K562 (cell line): Measurements from ENCODE around the gene DHPS. TPM values are rescaled to one million over a fixed set of nuclear protein-coding genes. Genes with fewer than 3 reads are reported as not detected.

Experiments
- CHD4 ChIP-seq: fragments of 200-600 bp; sonication (generic); IDR thresholded peaks from 3 replicates; pipeline ENCODE4 v1.6.1; 2012; ENCODE audit warnings: low read depth, mild to moderate bottlenecking, mixed read lengths, low read length, inconsistent platforms; ENCODE audit not compliant: insufficient read depth, insufficient replicate concordance, poor library complexity, severe bottlenecking
- ETS2 ChIP-seq: IDR thresholded peaks from 2 replicates; pipeline ENCODE4 v1.6.1; 2016; ENCODE audit warnings: borderline replicate concordance, missing genetic modification characterization, mild to moderate bottlenecking, moderate library complexity, missing compliant biosample characterization; ENCODE audit not compliant: poor library complexity, severe bottlenecking
- MEIS2 ChIP-seq: fragments of 450-650 bp; IDR thresholded peaks from 2 replicates; pipeline ENCODE4 v1.6.1; 2014; ENCODE audit warnings: mild to moderate bottlenecking; ENCODE audit not compliant: partially characterized antibody
- NFXL1 ChIP-seq: fragments of 450-650 bp; formaldehyde crosslinking; IDR thresholded peaks from 2 replicates; pipeline ENCODE4 v1.4.0; 2021; ENCODE audit warnings: mild to moderate bottlenecking
- PRMT5 ChIP-seq: sonication (generic); formaldehyde crosslinking; IDR thresholded peaks from 2 replicates; pipeline ENCODE4 v1.5.0; 2020; ENCODE audit warnings: missing genetic modification reagents
- PRPF4 ChIP-seq: fragments of 200-400 bp; formaldehyde crosslinking; IDR thresholded peaks from one replicate; pipeline ENCODE4 v1.6.1; 2017; ENCODE audit warnings: low read length, low read depth, mild to moderate bottlenecking; ENCODE audit not compliant: insufficient read depth, poor library complexity, severe bottlenecking
- SMARCB1 ChIP-seq: IDR thresholded peaks from 2 replicates; pipeline ENCODE4 v1.6.1; 2011; ENCODE audit warnings: improper control_type of control experiment, low read depth; ENCODE audit not compliant: insufficient read length
- SPI1 ChIP-seq: IDR thresholded peaks from 2 replicates; pipeline ENCODE4 v1.6.1; 2011; ENCODE audit warnings: low read depth, low read length, control low read depth, borderline replicate concordance
- SRSF7 ChIP-seq: fragments of 200-400 bp; formaldehyde crosslinking; optimal IDR thresholded peaks from 2 replicates; pipeline ENCODE3; 2017; ENCODE audit warnings: mild to moderate bottlenecking, low read depth, low read length
- U2AF1 ChIP-seq: fragments of 200-400 bp; formaldehyde crosslinking; optimal IDR thresholded peaks from 2 replicates; pipeline ENCODE3; 2017; ENCODE audit warnings: mild to moderate bottlenecking, low read depth, low read length, moderate library complexity
- YBX1 ChIP-seq: fragments of 450-650 bp; IDR thresholded peaks from 2 replicates; pipeline ENCODE4 v1.7.1; 2016; ENCODE audit warnings: mild to moderate bottlenecking
- polyA plus RNA-seq, 8 experiments: library from polyadenylated mRNA; depleted of rRNA in 4 of 8; stranded (reverse) in 5 of 8; unstranded in 3 of 8; fragments of >200 nt; fragmentation: Nextera tagmentation in 2 of 8; fragmentation: Illumina TruSeq in 1 of 8; extraction: Ambion mirVana in 2 of 8; extraction: Trizol in 1 of 8; gene quantifications; 2 replicates each; pipeline versions ENCODE4 v1.2.1 to v1.2.3, GENCODE V29; 2011 to 2014; ENCODE audit warnings: inconsistent platforms in 1 of 8, missing spikeins in 1 of 8
- total RNA-seq, 7 experiments: library from RNA; depleted of rRNA in 6 of 7; stranded (reverse); fragments of >200 nt in 6 of 7; fragmentation: Illumina TruSeq in 2 of 7; extraction: Trizol in 2 of 7; gene quantifications; 2 replicates each; pipeline versions ENCODE4 v1.2.1 to v1.2.3, GENCODE V29; 2011 to 2021; ENCODE audit warnings: low replicate concordance in 1 of 7
- TF ChIP-seq, protein P1 (sequence below): sonication (generic); formaldehyde crosslinking; IDR thresholded peaks from 2 replicates; pipeline ENCODE4 v1.8.1; 2023; ENCODE audit warnings: missing genetic modification reagents, mild to moderate bottlenecking, borderline replicate concordance
- TF ChIP-seq, protein P2 (sequence below): fragments of 450-650 bp; formaldehyde crosslinking; conservative IDR thresholded peaks from 2 replicates; pipeline ENCODE4 v1.4.0; 2022; ENCODE audit warnings: mild to moderate bottlenecking, missing genetic modification characterization
- TF ChIP-seq, protein P3 (sequence below), 3 experiments: fragments of 200-800 bp in 1 of 3; sonication (Bioruptor generic) in 1 of 3; sonication (generic) in 1 of 3; formaldehyde crosslinking in 1 of 3; IDR thresholded peaks; 2 replicates each; pipeline versions ENCODE4 v1.6.1 to v1.8.0; 2016 to 2022; ENCODE audit warnings: mild to moderate bottlenecking in 2 of 3, missing compliant biosample characterization in 2 of 3, missing genetic modification characterization in 2 of 3, missing genetic modification reagents in 1 of 3
- TF ChIP-seq, protein P4 (sequence below): IDR thresholded peaks from 2 replicates; pipeline ENCODE4 v1.6.1; 2011; ENCODE audit warnings: borderline replicate concordance, low read depth, mild to moderate bottlenecking, moderate library complexity, low read length; ENCODE audit not compliant: insufficient read depth, poor library complexity, severe bottlenecking

The DHPS gene
- total and polyA plus RNA-seq, 9 of the 15 experiments (the other 6 are each of a cell fraction or from before 2014, with no cell fraction given) = 47.1 to 110 (median 79.9) TPM

DNA sequence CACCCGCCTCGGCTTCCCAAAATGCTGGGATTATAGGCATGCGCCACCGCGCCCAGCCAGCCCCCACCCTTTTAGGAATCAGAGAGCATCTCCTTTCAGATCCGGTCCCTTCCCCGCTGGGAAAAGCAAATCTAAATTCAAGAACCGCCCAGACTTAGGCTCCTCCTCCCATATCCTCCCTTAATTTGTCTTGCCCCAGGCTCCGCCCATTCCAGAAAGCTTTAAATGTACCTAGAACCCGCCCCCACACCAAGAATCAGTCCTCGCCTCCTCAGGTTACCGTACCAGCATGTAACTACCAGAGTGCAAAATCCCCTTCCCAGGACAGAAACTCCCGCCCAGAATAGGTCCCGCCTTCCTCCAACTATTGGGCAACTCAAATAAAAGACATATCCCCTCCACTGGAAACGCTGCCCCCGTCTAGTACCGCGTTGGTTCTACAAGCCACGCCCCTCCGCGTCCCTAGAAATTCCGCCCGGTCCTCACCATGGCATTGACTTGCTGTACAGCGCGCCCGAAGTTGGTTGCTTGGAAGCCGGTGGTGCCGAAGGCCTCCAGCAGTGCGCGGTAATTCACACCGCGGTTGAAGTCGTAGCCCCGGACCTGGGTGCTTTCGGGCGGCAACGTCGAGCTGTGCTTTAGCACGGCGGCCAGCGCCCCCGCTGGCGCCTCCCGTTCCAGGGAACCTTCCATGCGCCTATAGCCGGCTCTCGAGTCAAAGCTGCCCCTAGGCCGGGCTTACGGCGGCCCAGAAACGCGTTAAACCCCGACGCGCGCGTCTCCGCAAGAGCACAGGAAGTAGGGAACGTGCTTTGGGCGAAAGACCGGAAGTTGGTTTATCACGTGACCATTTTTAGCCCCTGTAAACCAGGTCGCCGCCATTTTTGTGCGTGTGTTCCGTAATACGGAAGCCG, at the start of gene DHPS (continued):
- TF ChIP-seq, protein P1, sequence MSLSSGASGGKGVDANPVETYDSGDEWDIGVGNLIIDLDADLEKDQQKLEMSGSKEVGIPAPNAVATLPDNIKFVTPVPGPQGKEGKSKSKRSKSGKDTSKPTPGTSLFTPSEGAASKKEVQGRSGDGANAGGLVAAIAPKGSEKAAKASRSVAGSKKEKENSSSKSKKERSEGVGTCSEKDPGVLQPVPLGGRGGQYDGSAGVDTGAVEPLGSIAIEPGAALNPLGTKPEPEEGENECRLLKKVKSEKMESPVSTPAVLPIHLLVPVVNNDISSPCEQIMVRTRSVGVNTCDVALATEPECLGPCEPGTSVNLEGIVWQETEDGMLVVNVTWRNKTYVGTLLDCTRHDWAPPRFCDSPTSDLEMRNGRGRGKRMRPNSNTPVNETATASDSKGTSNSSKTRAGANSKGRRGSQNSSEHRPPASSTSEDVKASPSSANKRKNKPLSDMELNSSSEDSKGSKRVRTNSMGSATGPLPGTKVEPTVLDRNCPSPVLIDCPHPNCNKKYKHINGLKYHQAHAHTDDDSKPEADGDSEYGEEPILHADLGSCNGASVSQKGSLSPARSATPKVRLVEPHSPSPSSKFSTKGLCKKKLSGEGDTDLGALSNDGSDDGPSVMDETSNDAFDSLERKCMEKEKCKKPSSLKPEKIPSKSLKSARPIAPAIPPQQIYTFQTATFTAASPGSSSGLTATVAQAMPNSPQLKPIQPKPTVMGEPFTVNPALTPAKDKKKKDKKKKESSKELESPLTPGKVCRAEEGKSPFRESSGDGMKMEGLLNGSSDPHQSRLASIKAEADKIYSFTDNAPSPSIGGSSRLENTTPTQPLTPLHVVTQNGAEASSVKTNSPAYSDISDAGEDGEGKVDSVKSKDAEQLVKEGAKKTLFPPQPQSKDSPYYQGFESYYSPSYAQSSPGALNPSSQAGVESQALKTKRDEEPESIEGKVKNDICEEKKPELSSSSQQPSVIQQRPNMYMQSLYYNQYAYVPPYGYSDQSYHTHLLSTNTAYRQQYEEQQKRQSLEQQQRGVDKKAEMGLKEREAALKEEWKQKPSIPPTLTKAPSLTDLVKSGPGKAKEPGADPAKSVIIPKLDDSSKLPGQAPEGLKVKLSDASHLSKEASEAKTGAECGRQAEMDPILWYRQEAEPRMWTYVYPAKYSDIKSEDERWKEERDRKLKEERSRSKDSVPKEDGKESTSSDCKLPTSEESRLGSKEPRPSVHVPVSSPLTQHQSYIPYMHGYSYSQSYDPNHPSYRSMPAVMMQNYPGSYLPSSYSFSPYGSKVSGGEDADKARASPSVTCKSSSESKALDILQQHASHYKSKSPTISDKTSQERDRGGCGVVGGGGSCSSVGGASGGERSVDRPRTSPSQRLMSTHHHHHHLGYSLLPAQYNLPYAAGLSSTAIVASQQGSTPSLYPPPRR (CRISPR knock-in tag) = no peak
- TF ChIP-seq SPI1 (no peak), MEIS2 (peak; percentile 51), CHD4 (no peak), ETS2 (no peak), U2AF1 (no peak), PRMT5 (CRISPR knock-in tag) (0 out of 2 replicates have a peak, but pooled peaks have one; percentile 12), SRSF7 (no peak), PRPF4 (no peak), SMARCB1 (no peak), YBX1 (no peak), NFXL1 (CRISPR knock-in tag) (0 out of 2 replicates have a peak, but pooled peaks have one; percentile 39)
- TF ChIP-seq, protein P2, sequence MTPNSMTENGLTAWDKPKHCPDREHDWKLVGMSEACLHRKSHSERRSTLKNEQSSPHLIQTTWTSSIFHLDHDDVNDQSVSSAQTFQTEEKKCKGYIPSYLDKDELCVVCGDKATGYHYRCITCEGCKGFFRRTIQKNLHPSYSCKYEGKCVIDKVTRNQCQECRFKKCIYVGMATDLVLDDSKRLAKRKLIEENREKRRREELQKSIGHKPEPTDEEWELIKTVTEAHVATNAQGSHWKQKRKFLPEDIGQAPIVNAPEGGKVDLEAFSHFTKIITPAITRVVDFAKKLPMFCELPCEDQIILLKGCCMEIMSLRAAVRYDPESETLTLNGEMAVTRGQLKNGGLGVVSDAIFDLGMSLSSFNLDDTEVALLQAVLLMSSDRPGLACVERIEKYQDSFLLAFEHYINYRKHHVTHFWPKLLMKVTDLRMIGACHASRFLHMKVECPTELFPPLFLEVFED (CRISPR knock-in tag) = no peak
- TF ChIP-seq, protein P3, sequence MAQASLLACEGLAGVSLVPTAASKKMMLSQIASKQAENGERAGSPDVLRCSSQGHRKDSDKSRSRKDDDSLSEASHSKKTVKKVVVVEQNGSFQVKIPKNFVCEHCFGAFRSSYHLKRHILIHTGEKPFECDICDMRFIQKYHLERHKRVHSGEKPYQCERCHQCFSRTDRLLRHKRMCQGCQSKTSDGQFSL (CRISPR knock-in tag; IDR thresholded peaks at IDR 0.05) = no peak
- TF ChIP-seq, protein P3 (tag; IDR thresholded peaks at IDR 0.05) = no peak
- TF ChIP-seq, protein P4, sequence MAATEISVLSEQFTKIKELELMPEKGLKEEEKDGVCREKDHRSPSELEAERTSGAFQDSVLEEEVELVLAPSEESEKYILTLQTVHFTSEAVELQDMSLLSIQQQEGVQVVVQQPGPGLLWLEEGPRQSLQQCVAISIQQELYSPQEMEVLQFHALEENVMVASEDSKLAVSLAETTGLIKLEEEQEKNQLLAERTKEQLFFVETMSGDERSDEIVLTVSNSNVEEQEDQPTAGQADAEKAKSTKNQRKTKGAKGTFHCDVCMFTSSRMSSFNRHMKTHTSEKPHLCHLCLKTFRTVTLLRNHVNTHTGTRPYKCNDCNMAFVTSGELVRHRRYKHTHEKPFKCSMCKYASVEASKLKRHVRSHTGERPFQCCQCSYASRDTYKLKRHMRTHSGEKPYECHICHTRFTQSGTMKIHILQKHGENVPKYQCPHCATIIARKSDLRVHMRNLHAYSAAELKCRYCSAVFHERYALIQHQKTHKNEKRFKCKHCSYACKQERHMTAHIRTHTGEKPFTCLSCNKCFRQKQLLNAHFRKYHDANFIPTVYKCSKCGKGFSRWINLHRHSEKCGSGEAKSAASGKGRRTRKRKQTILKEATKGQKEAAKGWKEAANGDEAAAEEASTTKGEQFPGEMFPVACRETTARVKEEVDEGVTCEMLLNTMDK = peak; percentile 6
